ENCODE data around the gene BICRA.
A peak's percentile ranks its signal among the peaks of the same experiment; 100 is the strongest.

BICRA gene

GRCh38 chr19:47601180-47601904, 7.6 kb upstream of the BICRA start:
- no peak for DNase-seq (ENCODE audit: low spot score)

DNA sequence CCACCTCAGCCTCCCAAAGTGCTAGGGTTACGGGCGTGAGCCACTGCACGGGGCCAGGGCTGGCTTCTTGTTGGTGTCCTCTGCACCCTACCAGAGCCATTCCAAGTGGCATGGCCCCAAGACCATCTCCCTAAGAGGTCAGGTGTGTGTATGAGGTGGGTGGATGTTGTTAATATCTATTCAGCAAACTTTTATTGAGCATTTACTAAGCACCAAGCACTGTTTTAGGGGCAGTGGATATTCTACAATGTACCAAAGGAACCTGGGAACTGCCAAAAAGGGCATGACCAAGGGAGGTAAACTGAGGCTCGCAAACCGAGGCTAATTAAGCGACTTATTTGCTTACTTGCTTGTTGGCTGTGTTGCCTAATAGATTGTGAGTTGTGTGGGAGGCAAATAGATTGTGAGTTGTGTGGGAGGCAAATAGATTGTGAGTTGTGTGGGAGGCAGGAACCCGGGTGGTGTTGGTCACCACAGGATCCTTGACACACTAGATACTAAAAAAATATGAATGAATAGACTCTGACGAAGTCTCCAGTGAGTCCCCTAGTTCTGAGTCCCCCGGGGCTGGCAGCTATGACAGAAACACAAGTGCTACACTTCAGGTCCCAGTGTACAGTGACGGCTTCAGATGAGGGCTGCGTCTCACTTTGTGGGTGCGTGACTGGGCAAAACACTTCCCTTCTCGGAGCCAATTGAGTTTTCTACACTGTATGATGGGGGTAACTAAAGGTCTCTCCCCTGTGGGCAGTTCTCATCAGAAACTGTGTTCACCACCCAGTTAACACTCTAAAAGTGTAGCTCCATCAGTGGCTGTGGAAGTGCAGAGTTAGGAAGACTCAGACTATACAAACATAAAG, 5.0 kb upstream of the BICRA start:
- no peak for DNase-seq (ENCODE audit: low spot score)

GRCh38 chr19:47607564-47608073, 1.3 kb upstream of the BICRA start:
- no peak for DNase-seq (ENCODE audit: low spot score)

GRCh38 chr19:47608074-47608918, 638 bp upstream of the BICRA start:
- peak; percentile 95 for DNase-seq (ENCODE audit: low spot score)

DNA sequence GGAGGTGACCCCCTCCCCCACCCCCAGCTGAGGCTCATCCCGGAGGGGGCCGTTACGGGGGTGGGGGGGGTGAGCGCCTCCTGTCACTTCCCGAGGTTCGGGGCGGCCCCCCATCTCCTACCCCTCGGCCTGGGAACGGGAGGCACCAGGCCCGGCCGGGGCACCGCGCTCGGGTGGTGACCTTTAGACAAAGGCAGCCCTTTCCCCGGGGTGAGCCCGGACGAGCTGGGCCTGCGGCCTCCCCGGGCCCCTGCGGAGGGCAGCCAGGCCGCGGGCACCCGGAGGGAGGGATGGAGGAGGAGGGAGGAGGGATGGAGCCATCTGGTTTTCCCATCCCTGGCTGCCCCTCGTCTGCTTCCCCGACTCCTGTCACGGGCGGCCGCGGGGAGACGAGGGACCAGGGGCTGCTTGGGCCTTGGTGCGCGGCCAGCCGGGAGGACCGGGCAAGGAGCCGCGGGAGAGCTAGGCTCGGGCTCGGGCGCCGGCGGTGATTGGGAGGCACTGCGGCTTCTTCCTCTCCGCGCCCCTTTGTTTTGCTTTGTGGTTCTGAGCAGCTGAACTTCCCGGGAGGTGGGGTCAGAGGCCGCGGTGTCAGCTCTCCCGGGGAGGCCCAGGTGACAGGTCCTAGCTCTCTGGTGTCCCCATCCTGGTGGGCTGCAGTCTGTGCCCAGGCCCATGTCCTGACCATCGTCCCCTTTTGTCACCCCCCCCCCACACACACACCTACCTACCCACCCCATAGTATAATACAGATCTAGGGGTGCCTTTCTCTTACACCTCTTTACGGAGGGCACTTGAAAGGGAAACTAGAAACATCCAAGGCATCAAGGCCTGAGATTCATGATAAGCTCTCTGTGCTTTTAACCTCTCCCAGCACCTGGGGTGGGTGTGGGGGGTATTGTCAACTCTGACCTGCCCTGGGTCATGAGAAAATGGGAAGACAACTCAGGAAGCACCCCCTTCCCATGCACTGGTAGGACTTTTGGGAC, 1.3 kb downstream of the BICRA start:
- DNase-seq (ENCODE audit: low spot score), result no peak

DNA sequence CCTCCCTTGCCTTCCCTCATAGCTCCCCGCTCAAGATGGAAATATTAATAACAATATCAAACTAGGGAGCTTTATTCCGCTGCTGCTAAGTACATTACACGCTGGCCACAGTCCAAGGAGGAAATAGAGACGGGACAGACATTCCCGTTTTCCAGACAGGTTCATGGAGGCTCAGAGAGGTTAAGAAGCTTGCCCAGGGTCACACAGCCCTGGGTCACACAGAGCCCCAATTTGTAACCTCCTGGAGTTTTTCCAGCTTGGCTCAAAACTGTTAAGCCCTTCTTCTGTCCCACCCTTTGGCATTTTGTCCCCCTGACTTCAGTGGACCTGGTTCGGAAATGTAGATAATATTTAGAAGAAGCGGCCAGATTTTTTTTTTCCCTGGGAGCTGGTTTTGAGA, 2.0 kb downstream of the BICRA start:
- no peak for DNase-seq (ENCODE audit: low spot score)

GRCh38 chr19:47613165-47614020, 4.5 kb downstream of the BICRA start:
- peak; percentile 33 for DNase-seq (ENCODE audit: low spot score)

DNA sequence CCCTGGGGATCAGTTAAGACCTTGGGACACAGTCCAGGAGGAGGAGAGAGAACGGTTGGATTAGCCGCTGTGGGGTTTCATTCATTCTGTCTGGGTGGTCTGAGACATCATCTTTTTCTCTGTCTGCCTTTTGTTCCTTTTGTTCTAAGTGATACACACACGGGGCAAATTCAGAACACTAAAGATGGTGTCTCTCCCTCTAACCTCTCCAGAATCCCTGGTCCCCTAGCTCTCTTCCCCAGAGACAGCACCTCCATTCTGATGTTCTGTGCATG, 5.0 kb downstream of the BICRA start:
- DNase-seq (ENCODE audit: low spot score), result no peak

DNA sequence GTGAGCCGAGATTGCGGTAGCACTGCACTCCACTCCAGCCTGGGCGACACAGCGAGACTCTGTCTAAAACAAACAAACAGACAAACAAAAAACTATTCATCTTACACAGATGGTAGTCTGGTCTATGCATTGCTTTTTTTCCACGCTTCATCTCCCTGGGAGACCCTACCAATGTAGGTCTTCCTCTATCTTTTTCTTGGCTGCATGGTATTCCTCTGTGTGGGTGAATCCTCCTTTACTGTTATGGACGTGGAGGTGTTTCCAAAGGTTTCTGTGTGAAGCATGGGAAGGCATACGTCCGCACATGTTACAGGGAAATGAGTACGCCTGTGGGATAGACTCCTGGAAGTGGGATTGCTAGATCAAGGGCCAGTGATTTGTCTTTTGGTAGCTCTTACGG, 5.6 kb downstream of the BICRA start:
- DNase-seq (ENCODE audit: low spot score), result no peak

DNA sequence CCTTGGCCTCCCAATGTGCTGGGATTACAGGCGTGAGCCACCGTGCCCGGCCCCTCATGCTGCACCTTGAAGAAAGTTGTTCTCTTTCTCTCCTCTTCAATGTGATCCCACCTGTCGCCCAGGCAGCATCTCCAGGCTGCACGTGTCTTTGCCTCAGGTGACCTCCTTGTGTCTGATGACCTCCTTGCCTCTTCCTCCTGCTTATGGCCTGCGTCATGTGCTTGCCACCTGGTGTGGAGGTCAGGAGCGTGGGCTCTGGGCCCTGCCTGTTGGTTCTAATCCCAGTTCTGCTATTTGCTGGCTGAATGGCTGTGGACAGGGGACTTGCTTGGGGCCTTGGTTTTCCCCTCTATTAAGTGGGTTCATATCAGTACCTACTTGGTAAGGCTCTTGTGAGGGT, 6.3 kb downstream of the BICRA start:
- DNase-seq (ENCODE audit: low spot score), result no peak

- DNase-seq (ENCODE audit: low spot score), result peak; percentile 94
Measured at GRCh38 chr19:47615714-47616113, 6.8 kb downstream of the BICRA start.

GRCh38 chr19:47618771-47619170, 9.8 kb downstream of the BICRA start:
- no peak for DNase-seq (ENCODE audit: low spot score)

GRCh38 chr19:47619763-47620162, 10.8 kb downstream of the BICRA start:
- no peak for DNase-seq (ENCODE audit: low spot score)

GRCh38 chr19:47623151-47623920, 14.4 kb downstream of the BICRA start:
- no peak for DNase-seq (ENCODE audit: low spot score)

- no peak for DNase-seq (ENCODE audit: low spot score)
Measured at GRCh38 chr19:47623921-47624391, 15.0 kb downstream of the BICRA start.

- DNase-seq (ENCODE audit: low spot score), result no peak
Measured at GRCh38 chr19:47625650-47626049, 16.7 kb downstream of the BICRA start.

DNA sequence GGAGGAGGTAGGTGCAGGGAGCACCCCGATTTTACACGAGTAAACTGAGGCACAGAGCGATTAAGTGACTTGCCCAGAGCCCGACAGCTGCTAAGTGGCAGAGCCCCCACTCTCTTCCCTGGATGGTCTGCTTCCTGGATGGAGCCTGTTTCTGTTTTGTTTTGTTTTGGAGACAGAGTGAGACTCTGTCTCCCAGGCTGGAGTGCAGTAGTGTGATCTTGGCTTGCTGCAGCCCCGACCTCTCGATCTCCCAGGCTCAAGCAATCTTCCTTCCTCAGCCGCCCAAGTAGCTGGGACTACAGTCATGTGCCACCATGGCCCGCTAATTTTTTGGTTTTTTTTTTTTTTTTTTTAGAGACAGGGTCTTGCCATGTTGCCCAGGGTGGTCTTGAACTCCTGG, 17.3 kb downstream of the BICRA start:
- DNase-seq (ENCODE audit: low spot score), result no peak

- no peak for DNase-seq (ENCODE audit: low spot score)
Measured at GRCh38 chr19:47628078-47628771, 19.3 kb downstream of the BICRA start.

DNA sequence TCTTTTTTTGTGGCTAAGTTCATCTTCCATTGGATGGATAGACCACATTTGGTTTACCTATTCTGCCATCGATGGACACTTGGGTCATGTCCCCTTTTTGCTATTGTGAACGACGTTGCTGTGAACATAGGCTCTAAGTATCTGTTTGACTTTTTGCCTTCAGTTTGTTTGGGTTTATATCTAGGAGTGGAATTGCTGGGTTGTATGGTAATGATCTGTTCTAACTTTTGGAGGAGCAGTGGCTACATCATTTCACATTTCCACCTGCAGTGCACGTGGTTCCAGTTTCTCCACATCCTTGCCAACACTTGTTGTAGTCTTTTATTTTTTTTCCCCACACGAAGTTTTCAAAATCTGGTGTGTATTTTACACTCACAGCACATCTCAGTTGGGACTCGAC, 21.7 kb downstream of the BICRA start:
- DNase-seq (ENCODE audit: low spot score), result no peak
